GM12891 (cell line): Measurements from ENCODE around the gene NECTIN2.

ENCODE experiments used
- PAX5 ChIP-seq: IDR thresholded peaks from 2 replicates; pipeline ENCODE4 v1.6.1; 2011; ENCODE audit warnings: low read length, moderate library complexity, mild to moderate bottlenecking; ENCODE audit not compliant: insufficient read depth, severe bottlenecking
- POLR2A ChIP-seq: IDR thresholded peaks from 2 replicates; pipeline ENCODE4 v1.6.1; 2011; ENCODE audit warnings: low read depth, low read length, control low read depth
- POLR2AphosphoS5 ChIP-seq: IDR thresholded peaks from 2 replicates; pipeline ENCODE4 v1.6.1; 2011; ENCODE audit warnings: low read depth, low read length, control low read depth
- POU2F2 ChIP-seq: IDR thresholded peaks from 2 replicates; pipeline ENCODE4 v1.6.1; 2011; ENCODE audit warnings: low read depth, mild to moderate bottlenecking, control low read depth, low read length, moderate library complexity
- SPI1 ChIP-seq: IDR thresholded peaks from 2 replicates; pipeline ENCODE4 v1.6.1; 2011; ENCODE audit warnings: low read depth, low read length, control low read depth
- TAF1 ChIP-seq: IDR thresholded peaks from 2 replicates; pipeline ENCODE4 v1.6.1; 2011; ENCODE audit warnings: low read depth, low read length, control low read depth

GRCh38 chr19:44846455-44847143 is 502 bp downstream of the NECTIN2 start:
- no peak for TF ChIP-seq POLR2A
- TF ChIP-seq POLR2AphosphoS5, result no peak
- no peak for TF ChIP-seq TAF1
- no peak for TF ChIP-seq SPI1
- no peak for TF ChIP-seq PAX5
- no peak for TF ChIP-seq POU2F2
